GM10248 (cell line): ENCODE measurements around the gene CYTH4.

Experiments used
- CTCF ChIA-PET: fragments of 300-600 bp; sonication (Branson Sonifier 250); formaldehyde crosslinking; extraction: SDS; loops from one replicate; lab custom pipeline; 2021; ENCODE audit warnings: antibody characterized with exemption; lab: Yijun Ruan, JAX
- POLR2A ChIA-PET: fragments of 350-650 bp; sonication (Branson Sonifier 250); formaldehyde crosslinking; extraction: SDS; loops from one replicate; lab custom pipeline; 2020; ENCODE audit warnings: antibody characterized with exemption; lab: Yijun Ruan, JAX
- DNase-seq: peaks from one replicate; pipeline ENCODE4 v3.0.0; 2012; ENCODE audit errors: extremely low spot score
- TF ChIP-seq, protein P1 (sequence below): IDR thresholded peaks from 2 replicates; pipeline ENCODE4 v1.5.1; 2012; ENCODE audit warnings: mild to moderate bottlenecking, low read depth; ENCODE audit errors: extremely low read depth, missing control alignments, control extremely low read depth

The CYTH4 gene

DNA sequence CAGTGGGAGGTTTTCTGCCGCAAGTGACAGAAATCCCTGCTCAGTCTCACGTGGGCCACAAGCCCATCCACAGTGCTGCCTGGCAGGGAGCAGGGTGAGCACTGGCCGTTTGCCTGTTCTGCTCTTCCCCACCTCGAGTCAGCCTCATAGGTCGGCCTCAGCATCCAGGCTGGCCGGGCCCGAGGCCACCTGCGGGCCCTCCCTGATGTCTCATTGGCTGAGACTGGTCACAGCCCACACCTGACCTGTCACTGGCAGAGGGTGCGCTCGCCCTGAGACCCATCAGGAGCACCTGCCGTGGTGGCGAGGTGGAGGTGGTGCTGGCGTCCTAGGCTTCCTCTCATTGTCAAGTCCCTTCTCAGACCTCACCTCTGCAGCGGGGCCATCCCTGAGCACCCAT lies 72.9 kb downstream of the CYTH4 start:
- POLR2A ChIA-PET: no interaction called here
- no peak for DNase-seq
- TF ChIP-seq, protein P1, sequence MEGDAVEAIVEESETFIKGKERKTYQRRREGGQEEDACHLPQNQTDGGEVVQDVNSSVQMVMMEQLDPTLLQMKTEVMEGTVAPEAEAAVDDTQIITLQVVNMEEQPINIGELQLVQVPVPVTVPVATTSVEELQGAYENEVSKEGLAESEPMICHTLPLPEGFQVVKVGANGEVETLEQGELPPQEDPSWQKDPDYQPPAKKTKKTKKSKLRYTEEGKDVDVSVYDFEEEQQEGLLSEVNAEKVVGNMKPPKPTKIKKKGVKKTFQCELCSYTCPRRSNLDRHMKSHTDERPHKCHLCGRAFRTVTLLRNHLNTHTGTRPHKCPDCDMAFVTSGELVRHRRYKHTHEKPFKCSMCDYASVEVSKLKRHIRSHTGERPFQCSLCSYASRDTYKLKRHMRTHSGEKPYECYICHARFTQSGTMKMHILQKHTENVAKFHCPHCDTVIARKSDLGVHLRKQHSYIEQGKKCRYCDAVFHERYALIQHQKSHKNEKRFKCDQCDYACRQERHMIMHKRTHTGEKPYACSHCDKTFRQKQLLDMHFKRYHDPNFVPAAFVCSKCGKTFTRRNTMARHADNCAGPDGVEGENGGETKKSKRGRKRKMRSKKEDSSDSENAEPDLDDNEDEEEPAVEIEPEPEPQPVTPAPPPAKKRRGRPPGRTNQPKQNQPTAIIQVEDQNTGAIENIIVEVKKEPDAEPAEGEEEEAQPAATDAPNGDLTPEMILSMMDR: no peak
- CTCF ChIA-PET: no interaction called here

DNA sequence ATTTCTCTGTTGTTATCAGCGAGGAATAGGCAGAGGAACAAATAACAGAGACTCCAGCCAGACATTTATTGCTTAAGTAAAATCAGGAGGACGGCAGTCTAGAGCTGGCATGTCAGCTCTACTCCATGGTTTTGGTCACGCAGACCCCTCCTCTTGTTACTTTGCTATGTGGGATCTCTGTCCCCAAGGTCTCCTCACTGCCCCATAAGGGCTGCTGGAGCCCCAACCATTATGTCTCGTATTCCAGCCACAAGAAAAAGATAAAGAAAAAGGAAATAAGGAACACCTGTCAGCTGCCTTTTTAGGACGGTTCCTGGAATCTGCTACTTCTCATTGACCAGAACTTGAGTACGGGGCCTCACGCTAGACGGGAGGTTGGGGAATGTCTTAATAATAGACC lies 74.6 kb downstream of the CYTH4 start:
- CTCF ChIA-PET: no interaction called here
- TF ChIP-seq, protein P1: no peak
- DNase-seq: no peak
- POLR2A ChIA-PET: no interaction called here

DNA sequence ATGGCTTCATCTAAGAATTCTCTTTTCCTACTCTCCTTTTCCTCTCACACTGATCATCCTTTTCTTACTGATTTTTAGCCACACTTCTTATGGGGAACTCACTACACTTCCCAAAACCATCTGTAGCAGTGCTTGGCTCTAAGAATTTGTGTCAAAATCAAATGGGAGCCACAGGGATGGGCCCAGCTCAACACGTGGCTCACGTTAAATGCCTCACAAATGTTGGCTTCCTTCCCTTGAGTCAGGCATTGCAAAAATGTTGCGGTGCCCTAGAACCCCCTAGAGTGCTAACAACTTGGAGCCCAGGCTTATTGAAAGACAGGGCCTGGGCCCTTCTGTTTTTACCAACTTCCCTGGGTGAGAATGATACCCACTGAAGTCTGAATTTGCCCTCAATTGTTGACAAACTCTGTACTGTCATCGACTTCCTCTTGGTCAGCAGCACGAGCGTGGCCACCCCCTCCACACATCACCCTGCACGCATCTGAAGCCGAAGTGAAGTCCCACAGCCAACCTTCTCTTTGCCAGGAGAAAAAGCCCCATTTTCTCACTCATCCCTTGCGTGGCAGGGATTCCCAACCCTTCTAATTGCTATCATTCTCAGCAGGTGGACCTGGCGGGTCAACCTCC lies 75.3 kb downstream of the CYTH4 start:
- POLR2A ChIA-PET: no interaction called here
- TF ChIP-seq, protein P1: no peak
- DNase-seq: no peak
- CTCF ChIA-PET: no interaction called here

DNA sequence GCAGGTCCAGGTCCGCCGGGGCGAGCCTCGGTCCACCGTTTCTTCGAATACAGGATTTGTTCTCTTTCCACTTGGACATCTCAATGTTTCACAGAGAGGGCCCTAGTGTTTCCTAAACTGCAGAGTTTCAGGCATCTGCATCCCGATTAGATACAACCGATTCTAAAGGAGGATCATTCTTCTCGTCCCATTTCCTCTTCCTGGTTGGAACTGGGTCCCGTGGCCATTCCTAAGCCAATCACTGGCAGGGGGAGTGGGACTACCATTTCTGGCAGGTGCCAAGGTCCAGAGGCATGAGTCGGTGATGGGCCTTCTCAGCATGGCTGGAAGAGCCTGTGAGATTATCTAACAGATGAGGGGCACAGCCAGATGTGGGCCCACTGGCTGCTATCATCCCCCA lies 76.1 kb downstream of the CYTH4 start:
- DNase-seq: no peak
- ChIA-PET CTCF (no interaction called here), POLR2A (no interaction called here)
- TF ChIP-seq, protein P1: no peak

DNA sequence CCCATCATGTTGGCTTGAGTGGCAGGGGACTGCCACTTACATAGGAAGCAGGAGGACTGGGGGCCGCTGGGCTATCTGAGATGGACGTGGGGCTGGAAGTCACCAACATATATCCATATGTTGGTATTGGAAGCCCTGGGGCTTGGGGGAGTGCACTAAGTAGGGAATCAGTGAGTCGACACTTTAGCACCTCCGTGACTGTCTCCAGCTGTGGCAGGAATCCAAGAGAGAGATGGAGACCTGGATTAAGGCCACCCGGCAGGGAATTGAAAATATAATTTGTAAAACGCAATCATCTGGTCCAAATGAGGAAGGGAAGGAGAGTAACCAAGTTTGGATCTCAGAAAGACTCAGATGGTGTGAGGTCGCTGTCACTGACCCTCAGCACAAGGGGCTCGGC lies 76.6 kb downstream of the CYTH4 start:
- CTCF ChIA-PET: interaction anchor here (1.3 kb wide), 1 partner anchor 9 kb away, joined by 4 read pairs; no protein-coding TSS in a partner anchor
- POLR2A ChIA-PET: no interaction called here
- TF ChIP-seq, protein P1: no peak
- no peak for DNase-seq

DNA sequence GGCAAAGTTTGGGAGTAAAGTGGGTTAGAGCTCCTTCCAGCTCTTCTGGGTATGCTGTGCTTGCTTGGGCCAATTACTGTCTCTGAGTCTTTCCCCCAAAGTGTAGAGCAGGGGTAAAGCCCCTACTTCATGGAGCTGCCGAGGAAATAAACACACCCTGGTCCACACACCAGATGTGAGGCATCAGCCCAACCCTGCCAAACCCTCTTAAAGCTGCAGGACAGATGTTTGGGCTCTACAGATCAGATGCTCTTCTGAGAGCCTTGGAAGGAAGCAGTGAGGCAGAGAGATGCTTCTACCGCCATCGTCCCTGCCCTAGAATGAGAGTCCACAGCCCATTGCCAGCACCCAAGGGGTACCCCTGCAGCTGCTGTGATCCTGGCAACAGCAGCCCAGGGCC lies 80.3 kb downstream of the CYTH4 start:
- ChIA-PET POLR2A (no interaction called here), CTCF (no interaction called here)
- no peak for DNase-seq

More for the DNA sequence above, 80.3 kb downstream of the CYTH4 start:
- TF ChIP-seq, protein P1: no peak
